ENCODE results near the gene SOX5.

- no peak for TF ChIP-seq CTCF (IDR thresholded peaks at IDR 0.05)
- TF ChIP-seq POLR2A (IDR thresholded peaks at IDR 0.05) = no peak
- no peak for TF ChIP-seq POLR2AphosphoS5 (IDR thresholded peaks at IDR 0.05; ENCODE audit: insufficient read depth in 1 of 2, low read depth in 1 of 2)
These were observed 279.8 kb downstream of the SOX5 start for GRCh38 chr12:23669691-23670090.

All from vagina (tissue), 2 donors.